Thyroid gland (tissue), 4 donors: ENCODE measurements around the gene DPAGT1. TPM values are rescaled to one million over a fixed set of nuclear protein-coding genes. Genes with fewer than 3 reads are reported as not detected.

Experiments
- DNase-seq, 2 donors: peaks; one replicate each; pipeline ENCODE4 v3.0.0-alpha.2; 2019
- H3K27ac ChIP-seq, 3 donors: fragments of 200-600 bp; sonication (generic); 1 replicate in 2 of 3; 2 replicates in 1 of 3; pipeline ENCODE4 v1.5.1; 2016 to 2019; ENCODE audit warnings: mild to moderate bottlenecking in 1 of 3, moderate library complexity in 1 of 3
- H3K27me3 ChIP-seq: fragments of 200-600 bp; sonication (generic); one replicate; pipeline ENCODE4 v1.5.1; 2019
- H3K36me3 ChIP-seq, 2 donors: fragments of 200-600 bp; sonication (generic); one replicate each; pipeline ENCODE4 v1.5.1; 2016 to 2019
- H3K4me1 ChIP-seq, 2 donors: fragments of 200-600 bp; sonication (generic); one replicate each; pipeline ENCODE4 v1.5.1; 2017 to 2019
- H3K4me3 ChIP-seq, 3 donors: fragments of 200-600 bp; sonication (generic); replicated peaks in 1 of 3; 1 replicate in 2 of 3; 2 replicates in 1 of 3; pipeline ENCODE4 v1.5.1; 2016; ENCODE audit warnings: mild to moderate bottlenecking in 1 of 3
- H3K9me3 ChIP-seq: fragments of 200-600 bp; sonication (generic); one replicate; pipeline ENCODE4 v1.5.1; 2017
- POLR2A ChIP-seq, 2 donors: fragments of 450-650 bp; IDR thresholded peaks; one replicate each; pipeline ENCODE4 v1.6.1; 2017; ENCODE audit warnings: antibody characterized with exemption in 2 of 2, mild to moderate bottlenecking in 2 of 2, moderate library complexity in 1 of 2
- WGBS, 2 donors: methylation state at CpG; one replicate each; pipeline ENCODE4 v1.1.5; 2017; 5-methylcytosine and 5-hydroxymethylcytosine counted together
- intact Hi-C: fragments of 100-400 bp; cut with DNase I; formaldehyde crosslinking; loops from one replicate; pipeline ENCODE4 v1.15.1; 2023
- total RNA-seq, 4 donors: library from RNA; depleted of rRNA; stranded (reverse); fragments of >200 nt; gene quantifications; one replicate each; pipeline ENCODE4 v1.2.3, GENCODE V29; 2016
- TF ChIP-seq, protein P1 (sequence below), 6 experiments: fragments of 200-600 bp in 3 of 6; fragments of 450-650 bp in 3 of 6; sonication (generic) in 3 of 6; IDR thresholded peaks; one replicate each; pipeline ENCODE4 v1.5.1; 2016 to 2019; ENCODE audit warnings: antibody characterized with exemption in 6 of 6, mild to moderate bottlenecking in 2 of 6, inconsistent platforms in 1 of 6, moderate library complexity in 1 of 6

The DPAGT1 gene
- total RNA-seq, 4 donors from 2014 or later, result 29.8 to 42.8 (median 38.7) TPM

DNA sequence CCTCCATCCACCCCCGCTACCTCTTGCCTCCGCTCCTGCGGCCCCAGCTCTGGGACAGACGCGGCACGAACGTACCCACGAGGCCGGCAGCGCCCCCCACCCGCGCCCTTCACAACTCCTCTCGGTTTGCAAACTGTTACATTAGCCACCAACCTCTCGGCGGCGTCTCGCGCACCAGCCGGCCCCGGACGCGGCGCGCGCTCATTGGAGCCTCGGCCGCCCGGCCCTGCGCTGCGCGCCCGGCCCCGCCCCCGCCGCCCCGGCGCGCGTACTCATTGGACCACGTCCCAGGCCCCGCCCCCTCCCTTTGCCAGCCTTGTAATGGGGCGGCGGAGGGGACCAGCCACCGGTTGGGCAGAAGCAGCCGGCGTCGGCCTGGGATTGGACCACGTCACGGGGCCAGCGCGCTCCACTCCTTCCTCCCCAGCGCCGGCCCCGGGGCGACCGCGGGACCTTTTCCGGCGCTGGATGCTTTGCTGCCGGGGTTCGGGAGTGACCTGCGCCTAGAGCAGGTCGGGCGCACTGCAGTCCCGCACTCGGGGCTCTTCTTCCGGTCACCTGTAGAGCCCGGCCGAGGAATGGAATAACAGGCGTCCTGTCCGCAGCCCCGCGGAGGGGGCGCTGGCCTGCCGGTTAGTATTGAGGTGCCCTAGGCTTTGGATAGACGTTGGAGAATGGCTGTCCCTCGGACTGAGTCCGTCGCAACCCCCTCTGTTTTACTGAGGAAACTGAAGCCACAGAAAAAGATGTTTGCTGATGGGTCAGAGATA, 44.5 kb downstream of the DPAGT1 start, which contains the start of gene HYOU1:
Gene HYOU1 (minus strand): TSS at position 206 of the 770 bp plus-strand sequence. CDS start 1,045 bp downstream, outside the sequence.
- Histone ChIP-seq H3K9me3 (no peaks in the 10 kb centered on the region), H3K27me3 (no peaks in the 10 kb centered on the region), H3K27ac (peak within 1 kb of the TSS; percentile 67 to 85 (median 78)), H3K4me3 (peak within 1 kb of the TSS; percentile 80 to 99 (median 93)), H3K36me3 (peaks cover 31 to 32% of the 10 kb centered on the region in 2 donors), H3K4me1 (peaks cover 14 to 19% of the 10 kb centered on the region in 2 donors)
- intact Hi-C loops, result no loop called here
- TF ChIP-seq, protein P1, sequence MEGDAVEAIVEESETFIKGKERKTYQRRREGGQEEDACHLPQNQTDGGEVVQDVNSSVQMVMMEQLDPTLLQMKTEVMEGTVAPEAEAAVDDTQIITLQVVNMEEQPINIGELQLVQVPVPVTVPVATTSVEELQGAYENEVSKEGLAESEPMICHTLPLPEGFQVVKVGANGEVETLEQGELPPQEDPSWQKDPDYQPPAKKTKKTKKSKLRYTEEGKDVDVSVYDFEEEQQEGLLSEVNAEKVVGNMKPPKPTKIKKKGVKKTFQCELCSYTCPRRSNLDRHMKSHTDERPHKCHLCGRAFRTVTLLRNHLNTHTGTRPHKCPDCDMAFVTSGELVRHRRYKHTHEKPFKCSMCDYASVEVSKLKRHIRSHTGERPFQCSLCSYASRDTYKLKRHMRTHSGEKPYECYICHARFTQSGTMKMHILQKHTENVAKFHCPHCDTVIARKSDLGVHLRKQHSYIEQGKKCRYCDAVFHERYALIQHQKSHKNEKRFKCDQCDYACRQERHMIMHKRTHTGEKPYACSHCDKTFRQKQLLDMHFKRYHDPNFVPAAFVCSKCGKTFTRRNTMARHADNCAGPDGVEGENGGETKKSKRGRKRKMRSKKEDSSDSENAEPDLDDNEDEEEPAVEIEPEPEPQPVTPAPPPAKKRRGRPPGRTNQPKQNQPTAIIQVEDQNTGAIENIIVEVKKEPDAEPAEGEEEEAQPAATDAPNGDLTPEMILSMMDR (IDR thresholded peaks at IDR 0.05), result peak in 2 of 6 experiments; percentile 17 to 19
- TF ChIP-seq POLR2A (IDR thresholded peaks at IDR 0.05), result peak in 1 of 2 donors; percentile 82
- whole genome bisulfite sequencing, 2 donors, result 0% methylated on average over 38 to 39 of the region's 79 CpGs
- peak; percentile 99 for DNase-seq

DNA sequence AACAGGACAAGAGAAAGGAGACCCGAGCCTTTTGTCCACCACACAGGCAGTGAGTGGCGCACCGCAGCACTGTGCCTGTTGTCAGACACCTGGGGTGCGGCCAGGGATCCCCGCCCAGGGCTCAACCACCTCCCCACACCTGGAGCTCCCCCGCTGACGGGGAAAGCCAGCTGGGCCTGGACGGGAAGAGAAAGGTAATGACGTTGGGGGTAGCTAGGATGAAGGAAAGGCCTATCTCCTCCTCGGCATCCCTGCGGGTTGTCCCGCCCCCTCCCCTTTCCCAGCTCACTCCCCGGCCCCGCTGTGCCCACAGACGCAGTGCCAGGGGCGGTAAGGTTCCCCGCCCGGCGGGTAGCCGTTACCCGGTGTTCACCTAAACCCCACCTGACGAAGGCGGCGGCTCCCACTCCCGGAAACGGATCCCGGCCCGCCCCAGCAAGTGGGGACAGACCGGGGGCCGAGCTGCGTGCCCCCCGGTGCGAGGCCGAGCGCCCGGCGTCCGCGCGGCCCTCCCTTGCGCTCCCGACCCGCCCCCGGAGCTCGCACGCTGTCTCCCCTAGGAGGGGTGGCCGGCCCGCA, 45.1 kb downstream of the DPAGT1 start:
- H3K4me1 ChIP-seq, result peaks cover 14 to 19% of the 10 kb centered on the region in 2 donors
- H3K27me3 ChIP-seq, result no peaks in the 10 kb centered on the region
- intact Hi-C loops, result no loop called here
- peak overlapping the region; percentile 60 to 85 (median 65) for H3K27ac ChIP-seq
- peaks cover 38% of the 10 kb centered on the region in 2 donors for H3K36me3 ChIP-seq
- DNase-seq, result peak; percentile 35 to 44
- 0% methylated on average over 5 to 13 of the region's 48 CpGs for WGBS, 2 donors
- no peaks in the 10 kb centered on the region for H3K9me3 ChIP-seq
- peak overlapping the region; percentile 80 to 99 (median 88) for H3K4me3 ChIP-seq
- no peak for TF ChIP-seq POLR2A (IDR thresholded peaks at IDR 0.05)
- TF ChIP-seq, protein P1 (IDR thresholded peaks at IDR 0.05), result no peak

DNA sequence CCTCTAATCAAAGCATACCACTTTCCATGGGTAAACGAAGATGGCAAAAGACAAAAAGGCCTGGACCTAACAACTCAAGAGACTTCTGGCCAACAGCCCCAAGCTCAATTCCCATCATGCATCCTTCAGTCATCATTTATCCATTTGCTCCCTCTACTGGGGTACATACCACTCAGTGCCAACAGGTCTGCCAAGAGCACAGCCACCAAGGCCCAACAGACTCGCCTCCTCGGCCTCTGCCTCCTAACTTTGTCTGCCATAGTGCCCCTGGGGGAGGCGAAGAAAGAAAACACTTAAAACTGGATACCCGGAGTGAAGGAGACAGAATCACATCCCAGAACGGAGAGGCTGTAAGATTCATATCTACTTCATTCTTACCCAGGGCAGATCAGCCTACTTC, 45.8 kb downstream of the DPAGT1 start:
- 33 to 38% methylated on average over 6 of the region's 6 CpGs for WGBS, 2 donors
- Histone ChIP-seq H3K4me1 (peaks cover 14 to 19% of the 10 kb centered on the region in 2 donors), H3K36me3 (peaks cover 44% of the 10 kb centered on the region in 2 donors), H3K9me3 (no peaks in the 10 kb centered on the region), H3K4me3 (peak overlapping the region; percentile 80 to 99 (median 88)), H3K27ac (peak overlapping the region in 1 of 3 donors; percentile 85), H3K27me3 (no peaks in the 10 kb centered on the region)
- DNase-seq, result no peak
- intact Hi-C loops, result no loop called here
- TF ChIP-seq, protein P1 (IDR thresholded peaks at IDR 0.05), result no peak
- no peak for TF ChIP-seq POLR2A (IDR thresholded peaks at IDR 0.05)

DNA sequence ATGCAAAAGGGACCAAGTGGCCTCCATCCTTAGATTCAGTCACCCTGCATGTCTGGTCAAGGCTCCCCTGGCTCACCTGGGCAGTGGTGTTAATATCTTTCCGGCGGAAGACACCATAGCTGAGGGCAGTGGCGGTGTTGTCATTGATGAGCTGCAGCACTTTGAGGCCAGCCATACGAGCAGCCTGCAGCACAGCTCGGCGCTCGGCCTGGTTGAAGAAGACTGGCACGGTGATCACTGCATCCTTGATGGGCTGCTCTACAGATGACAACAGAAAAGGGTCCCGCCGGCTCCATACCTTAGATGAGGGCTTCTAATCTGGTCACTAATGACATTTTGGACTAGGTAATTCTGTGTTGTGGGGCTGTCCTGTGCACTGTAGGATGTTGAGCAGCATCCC, 47.2 kb downstream of the DPAGT1 start:
- Histone ChIP-seq H3K9me3 (no peaks in the 10 kb centered on the region), H3K4me1 (peaks cover 14 to 19% of the 10 kb centered on the region in 2 donors), H3K4me3 (no peak overlapping the region), H3K36me3 (peaks cover 55 to 58% of the 10 kb centered on the region in 2 donors), H3K27ac (no peak overlapping the region), H3K27me3 (no peaks in the 10 kb centered on the region)
- no peak for DNase-seq
- no peak for TF ChIP-seq POLR2A (IDR thresholded peaks at IDR 0.05)
- TF ChIP-seq, protein P1 (IDR thresholded peaks at IDR 0.05), result no peak
- intact Hi-C loops, result no loop called here
- WGBS, 2 donors, result 95 to 100% methylated on average over 2 to 10 of the region's 10 CpGs
